Body of pancreas (tissue), 4 donors: ENCODE results near the gene MFSD12.

Experiments
- POLR2A ChIP-seq, 3 donors: fragments of 450-650 bp; IDR thresholded peaks; one replicate each; pipeline ENCODE4 v1.6.1; 2016; ENCODE audit warnings: antibody characterized with exemption in 3 of 3, mild to moderate bottlenecking in 2 of 3
- TF ChIP-seq, protein P1 (sequence below), 7 experiments: fragments of 450-650 bp in 4 of 7; fragments of 200-600 bp in 3 of 7; sonication (generic) in 3 of 7; IDR thresholded peaks; one replicate each; pipeline ENCODE4 v1.5.1; 2016 to 2019; ENCODE audit warnings: antibody characterized with exemption in 7 of 7

DNA sequence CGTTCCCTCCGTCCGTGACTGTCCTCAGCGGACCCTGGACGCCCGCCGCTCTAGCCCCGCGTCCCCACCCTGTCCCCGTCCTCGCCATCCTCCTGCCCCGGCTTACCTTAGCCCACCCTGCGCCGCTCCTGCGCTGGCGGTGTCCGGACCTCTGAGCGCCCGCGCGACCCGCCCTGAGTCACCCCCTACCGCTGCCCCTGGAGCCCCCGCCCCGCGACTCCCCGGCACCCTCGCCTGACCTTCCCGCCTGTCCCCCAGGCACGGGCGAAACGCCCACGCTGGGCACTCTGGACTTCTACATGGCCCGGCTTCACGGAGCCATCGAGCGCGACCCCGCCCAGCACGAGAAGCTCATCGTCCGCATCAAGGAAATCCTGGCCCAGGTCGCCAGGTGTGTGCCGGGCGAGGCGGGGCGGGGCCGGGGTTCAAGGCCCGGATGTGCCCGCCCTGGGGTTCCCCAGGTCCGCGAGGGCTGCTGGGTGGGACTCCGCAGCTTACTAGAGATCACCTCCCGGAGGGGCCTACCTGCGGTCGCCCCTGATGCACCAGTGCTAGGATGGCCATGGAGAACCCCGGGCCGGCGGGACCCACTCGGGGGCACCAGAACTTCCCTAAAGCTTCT lies 20.4 kb upstream of the MFSD12 start:
- no peak for TF ChIP-seq POLR2A (IDR thresholded peaks at IDR 0.05)
- TF ChIP-seq, protein P1, sequence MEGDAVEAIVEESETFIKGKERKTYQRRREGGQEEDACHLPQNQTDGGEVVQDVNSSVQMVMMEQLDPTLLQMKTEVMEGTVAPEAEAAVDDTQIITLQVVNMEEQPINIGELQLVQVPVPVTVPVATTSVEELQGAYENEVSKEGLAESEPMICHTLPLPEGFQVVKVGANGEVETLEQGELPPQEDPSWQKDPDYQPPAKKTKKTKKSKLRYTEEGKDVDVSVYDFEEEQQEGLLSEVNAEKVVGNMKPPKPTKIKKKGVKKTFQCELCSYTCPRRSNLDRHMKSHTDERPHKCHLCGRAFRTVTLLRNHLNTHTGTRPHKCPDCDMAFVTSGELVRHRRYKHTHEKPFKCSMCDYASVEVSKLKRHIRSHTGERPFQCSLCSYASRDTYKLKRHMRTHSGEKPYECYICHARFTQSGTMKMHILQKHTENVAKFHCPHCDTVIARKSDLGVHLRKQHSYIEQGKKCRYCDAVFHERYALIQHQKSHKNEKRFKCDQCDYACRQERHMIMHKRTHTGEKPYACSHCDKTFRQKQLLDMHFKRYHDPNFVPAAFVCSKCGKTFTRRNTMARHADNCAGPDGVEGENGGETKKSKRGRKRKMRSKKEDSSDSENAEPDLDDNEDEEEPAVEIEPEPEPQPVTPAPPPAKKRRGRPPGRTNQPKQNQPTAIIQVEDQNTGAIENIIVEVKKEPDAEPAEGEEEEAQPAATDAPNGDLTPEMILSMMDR (IDR thresholded peaks at IDR 0.05): no peak
